Suprapubic skin (tissue), 4 donors: ENCODE measurements around the gene LRRC26. TPM values are rescaled to one million over a fixed set of nuclear protein-coding genes. Genes with fewer than 3 reads are reported as not detected.

ENCODE experiments used
- DNase-seq, 2 donors: peaks; one replicate each; pipeline ENCODE4 v3.0.0-alpha.2; 2019; ENCODE audit warnings: low spot score in 2 of 2
- H3K27ac ChIP-seq: fragments of 200-600 bp; sonication (generic); one replicate; pipeline ENCODE4 v1.5.1; 2019
- H3K27me3 ChIP-seq: fragments of 200-600 bp; sonication (generic); one replicate; pipeline ENCODE4 v1.5.1; 2019
- H3K36me3 ChIP-seq: fragments of 200-600 bp; sonication (generic); one replicate; pipeline ENCODE4 v1.5.1; 2019
- H3K4me1 ChIP-seq: fragments of 200-600 bp; sonication (generic); one replicate; pipeline ENCODE4 v1.5.1; 2019
- H3K4me3 ChIP-seq: fragments of 200-600 bp; sonication (generic); one replicate; pipeline ENCODE4 v1.5.1; 2019; ENCODE audit warnings: mild to moderate bottlenecking
- H3K9me3 ChIP-seq: fragments of 200-600 bp; sonication (generic); one replicate; pipeline ENCODE4 v1.5.1; 2019
- CTCF ChIP-seq, 2 donors: fragments of 200-600 bp in 1 of 2; fragments of 450-650 bp in 1 of 2; sonication (generic) in 1 of 2; IDR thresholded peaks; one replicate each; pipeline ENCODE4 v1.5.1; 2016 to 2019; ENCODE audit warnings: antibody characterized with exemption in 2 of 2, mild to moderate bottlenecking in 1 of 2, moderate library complexity in 1 of 2
- EP300 ChIP-seq: sonication (generic); formaldehyde crosslinking; IDR thresholded peaks from one replicate; pipeline ENCODE4 v1.6.1; 2017; ENCODE audit warnings: antibody characterized with exemption
- POLR2A ChIP-seq, 2 donors: fragments of 450-650 bp; IDR thresholded peaks; one replicate each; pipeline ENCODE4 v1.6.1; 2017; ENCODE audit warnings: antibody characterized with exemption in 2 of 2, mild to moderate bottlenecking in 2 of 2, moderate library complexity in 2 of 2
- POLR2AphosphoS5 ChIP-seq, 3 donors: sonication (generic); formaldehyde crosslinking; IDR thresholded peaks; one replicate each; pipeline ENCODE4 v1.6.1; 2017; ENCODE audit warnings: antibody characterized with exemption in 3 of 3
- WGBS: methylation state at CpG from one replicate; pipeline ENCODE4 v1.1.5; 2018; 5-methylcytosine and 5-hydroxymethylcytosine counted together
- total RNA-seq, 4 donors: library from RNA; depleted of rRNA; stranded (reverse); fragments of >200 nt; gene quantifications; one replicate each; pipeline ENCODE4 v1.1.0, GENCODE V29; 2016

The LRRC26 gene
- total RNA-seq, 4 donors from 2014 or later = 5.4 to 37.2 (median 7.9) TPM

- Histone ChIP-seq H3K36me3 (no peaks in the 10 kb centered on the region), H3K4me1 (no peaks in the 10 kb centered on the region), H3K27ac (no peak overlapping the region), H3K9me3 (no peaks in the 10 kb centered on the region), H3K4me3 (no peak overlapping the region), H3K27me3 (peaks cover 58% of the 10 kb centered on the region)
- DNase-seq = no peak
- TF ChIP-seq POLR2A (IDR thresholded peaks at IDR 0.05) (no peak), EP300 (no peak), POLR2AphosphoS5 (IDR thresholded peaks at IDR 0.05) (no peak), CTCF (IDR thresholded peaks at IDR 0.05) (no peak)
- WGBS = 85% methylated on average over 16 of the region's 26 CpGs
Observed at GRCh38 chr9:137147091-137147792, 22.6 kb downstream of the LRRC26 start.

GRCh38 chr9:137146527-137146918 is 23.3 kb downstream of the LRRC26 start:
- WGBS = 63% methylated on average over 2 of the region's 9 CpGs
- Histone ChIP-seq H3K4me1 (no peaks in the 10 kb centered on the region), H3K36me3 (no peaks in the 10 kb centered on the region), H3K27me3 (peaks cover 64% of the 10 kb centered on the region), H3K4me3 (no peak overlapping the region), H3K9me3 (no peaks in the 10 kb centered on the region), H3K27ac (no peak overlapping the region)
- DNase-seq = no peak
- no peak for TF ChIP-seq EP300
- TF ChIP-seq POLR2A (IDR thresholded peaks at IDR 0.05) = no peak
- TF ChIP-seq POLR2AphosphoS5 (IDR thresholded peaks at IDR 0.05) = no peak
- no peak for TF ChIP-seq CTCF (IDR thresholded peaks at IDR 0.05)

GRCh38 chr9:137145731-137146526 is 23.9 kb downstream of the LRRC26 start:
- no peak for DNase-seq
- no peaks in the 10 kb centered on the region for H3K4me1 ChIP-seq
- no peaks in the 10 kb centered on the region for H3K36me3 ChIP-seq
- TF ChIP-seq CTCF (IDR thresholded peaks at IDR 0.05) (no peak), EP300 (no peak), POLR2A (IDR thresholded peaks at IDR 0.05) (no peak), POLR2AphosphoS5 (IDR thresholded peaks at IDR 0.05) (no peak)
- no peak overlapping the region for H3K27ac ChIP-seq
- WGBS = 62% methylated on average over 26 of the region's 49 CpGs
- no peaks in the 10 kb centered on the region for H3K9me3 ChIP-seq
- no peak overlapping the region for H3K4me3 ChIP-seq
- peaks cover 70% of the 10 kb centered on the region for H3K27me3 ChIP-seq

- no peak for TF ChIP-seq POLR2AphosphoS5 (IDR thresholded peaks at IDR 0.05)
- TF ChIP-seq CTCF (IDR thresholded peaks at IDR 0.05) = no peak
- TF ChIP-seq POLR2A (IDR thresholded peaks at IDR 0.05) = no peak
- TF ChIP-seq EP300 = no peak
- WGBS = 49% methylated on average over 4 of the region's 4 CpGs
- Histone ChIP-seq H3K4me1 (peaks cover 11% of the 10 kb centered on the region), H3K27ac (no peak overlapping the region), H3K9me3 (no peaks in the 10 kb centered on the region), H3K36me3 (no peaks in the 10 kb centered on the region), H3K27me3 (peaks cover 91% of the 10 kb centered on the region), H3K4me3 (no peak overlapping the region)
- no peak for DNase-seq
Observed at GRCh38 chr9:137143459-137143858, 26.4 kb downstream of the LRRC26 start.
